GM18873 (cell line): ENCODE results near the gene TLR10.
"Not testable (repeated sequence)": the region's sequence is repeated elsewhere in the genome, so short reads cannot be mapped to it uniquely, and the experiment has no call there.

Source experiments
- ATAC-seq: cut with Tn5 transposase; IDR thresholded peaks from one replicate; pipeline ENCODE4 v1.9.1; 2021; ENCODE audit warnings: mild to moderate bottlenecking, moderate library complexity, moderate number of reproducible peaks; ENCODE audit not compliant: unreplicated experiment, low FRiP score

Gene TLR10

GRCh38 chr4:38782452-38783108 lies at the start of gene TLR10:
TSS of gene TLR10 (minus strand) at chr4:38782990. CDS start at chr4:38775590, 7,400 bp downstream.
- ATAC-seq: peak; percentile 65

- ATAC-seq: no peak
These were observed 49.4 kb upstream of the TLR10 start for GRCh38 chr4:38832206-38832605.

- ATAC-seq: no peak
These were observed 48.9 kb upstream of the TLR10 start for GRCh38 chr4:38831653-38832052.

GRCh38 chr4:38829237-38829636 lies 46.4 kb upstream of the TLR10 start:
- no peak for ATAC-seq

- no peak for ATAC-seq
These were observed 41.0 kb upstream of the TLR10 start for GRCh38 chr4:38823766-38824165.

GRCh38 chr4:38822748-38823303 lies 40.0 kb upstream of the TLR10 start:
- no peak for ATAC-seq

GRCh38 chr4:38821739-38822138 lies 38.9 kb upstream of the TLR10 start:
- no peak for ATAC-seq

GRCh38 chr4:38820329-38821061 lies 37.7 kb upstream of the TLR10 start:
- peak; percentile 50 for ATAC-seq

- ATAC-seq: no peak
These were observed 36.8 kb upstream of the TLR10 start for GRCh38 chr4:38819569-38819968.

GRCh38 chr4:38818441-38818976 lies 35.7 kb upstream of the TLR10 start:
- ATAC-seq: no peak

GRCh38 chr4:38815885-38816782 lies 33.3 kb upstream of the TLR10 start:
- no peak for ATAC-seq

GRCh38 chr4:38814386-38814785 lies 31.6 kb upstream of the TLR10 start:
- no peak for ATAC-seq

- ATAC-seq: no peak
These were observed 28.5 kb upstream of the TLR10 start for GRCh38 chr4:38811297-38811696.

GRCh38 chr4:38807462-38807861 lies 24.7 kb upstream of the TLR10 start:
- ATAC-seq: not testable (repeated sequence)

GRCh38 chr4:38806251-38806650 lies 23.5 kb upstream of the TLR10 start:
- ATAC-seq: not testable (repeated sequence)

- peak; percentile 90 for ATAC-seq
These were observed 22.8 kb upstream of the TLR10 start for GRCh38 chr4:38805530-38806145.

GRCh38 chr4:38804654-38805295 lies 22.0 kb upstream of the TLR10 start, which contains the start of gene TLR1:
TSS of gene TLR1 (minus strand) at chr4:38804791. CDS start at chr4:38798831, 5,960 bp downstream.
- ATAC-seq: no peak

- peak; percentile 49 for ATAC-seq
These were observed 21.3 kb upstream of the TLR10 start for GRCh38 chr4:38803833-38804653.
